OCI-LY3 (cell line): Measurements from ENCODE around the gene GDPD5.

Source experiments
- H2AFZ ChIP-seq: fragments of 200-600, 300-600 bp; shearing (Covaris generic); 2 replicates; pipeline ENCODE4 v1.6.0; 2014; ENCODE audit warnings: antibody characterized with exemption, low read depth, low read length
- H3K27ac ChIP-seq: fragments of 200-600, 300-600 bp; sonication (generic); 2 replicates; pipeline ENCODE4 v1.5.1; 2014; ENCODE audit warnings: mild to moderate bottlenecking, low read length, moderate library complexity, mixed read lengths
- H3K27me3 ChIP-seq: fragments of 200-600, 300-600 bp; sonication (generic); 2 replicates; pipeline ENCODE4 v1.6.1; 2014; ENCODE audit warnings: low read depth, low read length, mixed read lengths
- H3K36me3 ChIP-seq: fragments of 200-600, 300-600 bp; sonication (generic); replicated peaks from 2 replicates; pipeline ENCODE3; 2014; ENCODE audit warnings: low read depth, low read length, mixed read lengths
- H3K4me1 ChIP-seq: fragments of 300-600, 200-600 bp; sonication (generic); 2 replicates; pipeline ENCODE4 v1.6.1; 2014; ENCODE audit warnings: low read length, mixed read lengths
- H3K4me2 ChIP-seq: fragments of 200-600, 300-600 bp; sonication (generic); 2 replicates; pipeline ENCODE4 v1.6.1; 2014; ENCODE audit warnings: low read length, mixed read lengths
- H3K4me3 ChIP-seq: fragments of 300-600, 200-600 bp; sonication (generic); 2 replicates; pipeline ENCODE4 v1.5.1; 2014; ENCODE audit warnings: antibody characterized with exemption, mild to moderate bottlenecking, low read length, moderate library complexity
- H3K79me2 ChIP-seq: fragments of 300-600, 200-600 bp; shearing (Covaris generic); 2 replicates; pipeline ENCODE4 v1.6.1; 2014; ENCODE audit warnings: mild to moderate bottlenecking, low read length, mixed read lengths
- H3K9ac ChIP-seq: fragments of 300-600, 200-600 bp; shearing (Covaris generic); 2 replicates; pipeline ENCODE4 v1.6.0; 2014; ENCODE audit warnings: mild to moderate bottlenecking, low read length, moderate library complexity
- H3K9me3 ChIP-seq: fragments of 200-600, 300-600 bp; shearing (Covaris generic); 2 replicates; pipeline ENCODE4 v1.6.1; 2014; ENCODE audit warnings: low read length, mixed read lengths; ENCODE audit not compliant: insufficient read depth
- H4K20me1 ChIP-seq: fragments of 200-600, 300-600 bp; sonication (generic); 2 replicates; pipeline ENCODE4 v1.6.1; 2016; ENCODE audit warnings: low read length, mixed read lengths; ENCODE audit not compliant: insufficient read depth
- EZH2phosphoT487 ChIP-seq: fragments of 200-600 bp; shearing (Covaris generic); IDR thresholded peaks from 2 replicates; pipeline ENCODE4 v1.6.1; 2018; ENCODE audit warnings: antibody characterized with exemption, mixed run types, low read depth
- TF ChIP-seq, protein P1 (sequence below): fragments of 200-600, 300-600 bp; sonication (generic); IDR thresholded peaks from 2 replicates; pipeline ENCODE4 v1.5.1; 2014; ENCODE audit warnings: antibody characterized with exemption, low read length, low read depth

Gene GDPD5

DNA sequence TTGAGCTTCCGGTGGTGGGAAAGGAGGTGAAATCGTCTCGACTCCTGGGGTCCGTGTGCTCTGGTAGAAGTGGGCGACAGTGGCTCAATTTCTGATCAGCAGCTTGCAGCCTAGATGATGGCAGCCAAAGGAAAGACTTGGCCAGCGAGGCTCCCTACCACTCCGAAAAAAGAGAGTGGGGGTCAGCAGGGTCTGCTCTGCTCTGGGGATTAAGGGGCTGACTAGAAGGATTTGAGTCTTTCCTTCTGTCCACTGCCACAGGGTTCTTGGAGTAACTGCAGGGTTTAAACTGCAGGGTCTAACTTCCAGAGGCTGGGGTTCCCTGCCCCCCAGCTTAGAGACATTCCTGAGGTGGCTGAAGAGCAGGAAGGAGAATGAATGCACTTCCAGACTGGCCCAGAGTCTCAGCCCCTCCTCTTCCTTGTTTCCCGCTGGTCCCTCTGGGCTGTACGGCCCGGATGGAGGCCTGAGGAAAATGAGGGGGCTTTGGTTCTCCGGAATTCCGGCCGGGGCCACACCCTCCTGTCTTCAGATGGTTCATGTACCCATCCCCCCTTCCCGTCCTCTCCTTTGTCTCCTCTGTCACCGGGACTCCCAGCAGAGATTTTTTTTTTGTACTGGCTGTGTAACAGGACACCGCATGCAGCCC lies 37.2 kb upstream of the GDPD5 start:
- H2AFZ ChIP-seq = peak overlapping the region; percentile 35
- H3K4me2 ChIP-seq = peak overlapping the region; percentile 93
- H3K4me1 ChIP-seq = peaks cover 15% of the 10 kb centered on the region
- peak overlapping the region; percentile 52; the same call in 1 of the 2 replicates for H3K27ac ChIP-seq
- peak overlapping the region; percentile 92 for H3K9ac ChIP-seq
- H3K79me2 ChIP-seq = peaks cover 13% of the 10 kb centered on the region
- no peaks in the 10 kb centered on the region for H4K20me1 ChIP-seq
- peak overlapping the region; percentile 85 for H3K4me3 ChIP-seq
- peaks cover 4% of the 10 kb centered on the region for H3K36me3 ChIP-seq
- TF ChIP-seq, protein P1, sequence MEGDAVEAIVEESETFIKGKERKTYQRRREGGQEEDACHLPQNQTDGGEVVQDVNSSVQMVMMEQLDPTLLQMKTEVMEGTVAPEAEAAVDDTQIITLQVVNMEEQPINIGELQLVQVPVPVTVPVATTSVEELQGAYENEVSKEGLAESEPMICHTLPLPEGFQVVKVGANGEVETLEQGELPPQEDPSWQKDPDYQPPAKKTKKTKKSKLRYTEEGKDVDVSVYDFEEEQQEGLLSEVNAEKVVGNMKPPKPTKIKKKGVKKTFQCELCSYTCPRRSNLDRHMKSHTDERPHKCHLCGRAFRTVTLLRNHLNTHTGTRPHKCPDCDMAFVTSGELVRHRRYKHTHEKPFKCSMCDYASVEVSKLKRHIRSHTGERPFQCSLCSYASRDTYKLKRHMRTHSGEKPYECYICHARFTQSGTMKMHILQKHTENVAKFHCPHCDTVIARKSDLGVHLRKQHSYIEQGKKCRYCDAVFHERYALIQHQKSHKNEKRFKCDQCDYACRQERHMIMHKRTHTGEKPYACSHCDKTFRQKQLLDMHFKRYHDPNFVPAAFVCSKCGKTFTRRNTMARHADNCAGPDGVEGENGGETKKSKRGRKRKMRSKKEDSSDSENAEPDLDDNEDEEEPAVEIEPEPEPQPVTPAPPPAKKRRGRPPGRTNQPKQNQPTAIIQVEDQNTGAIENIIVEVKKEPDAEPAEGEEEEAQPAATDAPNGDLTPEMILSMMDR = no peak
- TF ChIP-seq EZH2phosphoT487 = no peak
- H3K9me3 ChIP-seq = no peaks in the 10 kb centered on the region
- H3K27me3 ChIP-seq = 0 out of 2 replicates have a peak, but pooled peaks cover 2% of the 10 kb centered on the region

DNA sequence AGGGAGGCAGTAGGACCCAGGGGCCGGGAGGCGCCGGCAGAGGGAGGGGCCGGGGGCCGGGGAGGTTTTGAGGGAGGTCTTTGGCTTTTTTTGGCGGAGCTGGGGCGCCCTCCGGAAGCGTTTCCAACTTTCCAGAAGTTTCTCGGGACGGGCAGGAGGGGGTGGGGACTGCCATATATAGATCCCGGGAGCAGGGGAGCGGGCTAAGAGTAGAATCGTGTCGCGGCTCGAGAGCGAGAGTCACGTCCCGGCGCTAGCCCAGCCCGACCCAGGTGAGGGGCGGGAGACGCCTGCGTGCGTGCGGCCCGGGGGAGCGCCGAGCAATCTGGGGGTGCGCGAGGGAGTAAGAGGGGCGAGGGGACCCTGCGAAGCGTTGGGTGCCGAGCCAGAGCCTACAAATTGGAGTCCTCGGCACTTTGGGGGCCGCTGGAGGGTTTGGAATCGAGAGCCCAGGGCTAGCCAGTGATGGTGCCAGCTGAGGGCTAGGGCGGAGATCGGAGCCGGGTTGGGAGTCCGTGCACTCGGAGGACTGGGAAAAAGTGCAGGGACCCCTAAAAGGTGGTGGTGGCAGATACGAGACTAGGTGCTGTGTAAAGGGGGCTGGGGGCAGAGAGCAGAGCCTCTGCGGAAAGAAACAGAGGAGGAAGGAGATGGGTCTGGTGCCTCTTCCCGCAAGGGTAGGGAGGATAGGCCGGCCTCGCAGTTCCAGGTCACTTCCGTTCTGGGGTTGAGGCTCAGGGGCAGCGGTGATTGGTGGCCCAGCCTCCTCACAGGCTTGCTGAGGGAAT lies 36.5 kb upstream of the GDPD5 start, which contains the start of gene SERPINH1:
TSS of gene SERPINH1 (plus strand) at position 206 of the 788 bp plus-strand sequence. CDS start 4,097 bp downstream, outside the sequence.
- no peak for TF ChIP-seq EZH2phosphoT487
- TF ChIP-seq, protein P1 = no peak

DNA sequence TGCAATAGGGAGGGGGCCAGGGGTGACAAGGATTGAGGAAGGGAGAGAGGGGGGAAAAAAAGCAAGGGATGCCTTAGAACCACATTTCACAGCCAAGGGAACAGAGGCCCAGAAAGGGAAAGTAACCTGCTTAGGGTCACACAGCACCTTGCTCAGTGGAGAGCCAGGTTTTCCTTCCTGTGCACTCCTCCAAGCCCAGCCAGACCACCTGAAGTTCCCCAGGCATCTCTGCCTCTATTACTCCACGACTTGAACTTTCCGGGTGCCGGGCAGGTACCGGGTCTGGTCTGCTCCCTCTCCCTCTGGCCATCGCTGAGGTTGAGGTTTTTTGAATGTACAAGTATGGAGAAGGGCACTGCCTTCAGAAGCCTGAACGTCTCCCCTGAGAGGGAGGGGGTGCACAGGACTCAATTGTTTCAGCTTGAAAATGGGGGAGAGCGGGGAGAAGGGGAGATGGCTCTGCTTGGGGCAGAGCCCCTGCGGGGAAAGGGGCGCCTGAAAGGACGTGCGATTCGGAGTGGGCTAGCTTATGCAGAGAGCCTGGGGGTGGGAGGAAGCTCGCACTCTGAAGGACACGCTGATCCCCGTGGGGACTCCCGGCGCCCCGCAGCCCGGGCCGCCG lies 35.8 kb upstream of the GDPD5 start:
- Histone ChIP-seq H3K79me2 (peaks cover 13% of the 10 kb centered on the region), H3K9ac (peak overlapping the region; percentile 92), H3K4me1 (peaks cover 15% of the 10 kb centered on the region), H3K27me3 (peaks cover 10% of the 10 kb centered on the region), H3K4me3 (peak overlapping the region; percentile 85), H3K4me2 (peak overlapping the region; percentile 93), H3K27ac (no peak overlapping the region; the same call in 1 of the 2 replicates), H2AFZ (peak overlapping the region; percentile 80), H3K9me3 (no peaks in the 10 kb centered on the region), H3K36me3 (no peaks in the 10 kb centered on the region), H4K20me1 (no peaks in the 10 kb centered on the region)
- TF ChIP-seq, protein P1 = no peak
- TF ChIP-seq EZH2phosphoT487 = no peak

More for the DNA sequence above, 36.5 kb upstream of the GDPD5 start, which contains the start of gene SERPINH1:
- H3K36me3 ChIP-seq = peaks cover 4% of the 10 kb centered on the region
- peak within 1 kb of the TSS; percentile 93 for H3K4me2 ChIP-seq
- H2AFZ ChIP-seq = peak within 1 kb of the TSS; percentile 80
- H3K9me3 ChIP-seq = no peaks in the 10 kb centered on the region
- H4K20me1 ChIP-seq = no peaks in the 10 kb centered on the region
- H3K79me2 ChIP-seq = peaks cover 13% of the 10 kb centered on the region
- peak within 1 kb of the TSS; percentile 92 for H3K9ac ChIP-seq
- peak within 1 kb of the TSS; percentile 52 for H3K27ac ChIP-seq
- H3K4me3 ChIP-seq = peak within 1 kb of the TSS; percentile 85
- peaks cover 15% of the 10 kb centered on the region for H3K4me1 ChIP-seq
- H3K27me3 ChIP-seq = peaks cover 4% of the 10 kb centered on the region

DNA sequence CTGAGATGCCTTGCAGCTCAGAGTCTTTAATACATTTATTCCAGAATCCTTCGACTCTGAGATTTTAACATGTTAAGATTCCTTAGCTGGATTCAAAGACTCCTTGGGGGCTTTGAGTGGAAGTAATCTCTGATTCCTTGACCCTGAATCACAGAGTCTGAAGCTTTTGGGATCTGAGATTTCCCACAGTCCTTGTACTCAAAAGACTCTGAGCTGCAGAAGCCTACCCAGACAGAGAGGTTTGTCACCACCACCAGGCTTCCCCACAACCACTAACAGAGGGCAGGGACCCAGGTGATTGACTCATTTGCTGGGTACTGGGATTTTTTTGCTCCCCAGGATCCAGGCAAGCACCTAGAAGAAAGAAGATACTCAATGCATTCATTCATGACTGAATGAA lies 34.9 kb upstream of the GDPD5 start:
- Histone ChIP-seq H3K9me3 (no peaks in the 10 kb centered on the region), H4K20me1 (no peaks in the 10 kb centered on the region), H3K9ac (no peak overlapping the region), H2AFZ (no peak overlapping the region), H3K4me1 (peaks cover 15% of the 10 kb centered on the region), H3K4me2 (no peak overlapping the region), H3K36me3 (no peaks in the 10 kb centered on the region), H3K79me2 (peaks cover 13% of the 10 kb centered on the region), H3K27me3 (peaks cover 14% of the 10 kb centered on the region), H3K4me3 (no peak overlapping the region), H3K27ac (no peak overlapping the region)
- no peak for TF ChIP-seq EZH2phosphoT487
- TF ChIP-seq, protein P1 = no peak
